Transverse colon (tissue), 3 donors: ENCODE data around the gene PLPPR2.

Experiments
- POLR2A ChIP-seq: fragments of 450-650 bp; IDR thresholded peaks from one replicate; pipeline ENCODE4 v1.6.1; 2016; ENCODE audit warnings: antibody characterized with exemption, mild to moderate bottlenecking, moderate library complexity
- TF ChIP-seq, protein P1 (sequence below), 5 experiments: fragments of 200-600 bp in 3 of 5; fragments of 450-650 bp in 2 of 5; sonication (generic) in 3 of 5; IDR thresholded peaks; 1 replicate in 2 of 5; 2 replicates in 3 of 5; pipeline ENCODE4 v1.5.1; 2016 to 2017; ENCODE audit warnings: antibody characterized with exemption in 5 of 5, inconsistent platforms in 3 of 5, mild to moderate bottlenecking in 2 of 5, moderate library complexity in 1 of 5

- TF ChIP-seq, protein P1, sequence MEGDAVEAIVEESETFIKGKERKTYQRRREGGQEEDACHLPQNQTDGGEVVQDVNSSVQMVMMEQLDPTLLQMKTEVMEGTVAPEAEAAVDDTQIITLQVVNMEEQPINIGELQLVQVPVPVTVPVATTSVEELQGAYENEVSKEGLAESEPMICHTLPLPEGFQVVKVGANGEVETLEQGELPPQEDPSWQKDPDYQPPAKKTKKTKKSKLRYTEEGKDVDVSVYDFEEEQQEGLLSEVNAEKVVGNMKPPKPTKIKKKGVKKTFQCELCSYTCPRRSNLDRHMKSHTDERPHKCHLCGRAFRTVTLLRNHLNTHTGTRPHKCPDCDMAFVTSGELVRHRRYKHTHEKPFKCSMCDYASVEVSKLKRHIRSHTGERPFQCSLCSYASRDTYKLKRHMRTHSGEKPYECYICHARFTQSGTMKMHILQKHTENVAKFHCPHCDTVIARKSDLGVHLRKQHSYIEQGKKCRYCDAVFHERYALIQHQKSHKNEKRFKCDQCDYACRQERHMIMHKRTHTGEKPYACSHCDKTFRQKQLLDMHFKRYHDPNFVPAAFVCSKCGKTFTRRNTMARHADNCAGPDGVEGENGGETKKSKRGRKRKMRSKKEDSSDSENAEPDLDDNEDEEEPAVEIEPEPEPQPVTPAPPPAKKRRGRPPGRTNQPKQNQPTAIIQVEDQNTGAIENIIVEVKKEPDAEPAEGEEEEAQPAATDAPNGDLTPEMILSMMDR (IDR thresholded peaks at IDR 0.05): no peak
- TF ChIP-seq POLR2A: no peak
Observed at GRCh38 chr19:11410682-11411081, 55.5 kb downstream of the PLPPR2 start.
